CD4-positive, CD25-positive, alpha-beta regulatory T cell (primary cell): ENCODE data around the gene CIBAR2. TPM values are rescaled to one million over a fixed set of nuclear protein-coding genes. Genes with fewer than 3 reads are reported as not detected.

ENCODE experiments used
- ATAC-seq, 2 donors: fragments of 150-1000 bp; cut with Tn5 transposase; one replicate each; pipeline ENCODE4 v1.10.0; 2021; ENCODE audit warnings: low read depth in 2 of 2, moderate number of reproducible peaks in 2 of 2, moderate library complexity in 1 of 2
- DNase-seq, 3 donors: peaks; one replicate each; pipeline versions ENCODE4 v3.0.0 to v3.0.0-alpha.2; 2012 to 2022; ENCODE audit warnings: mixed read lengths in 1 of 3
- H3K27ac ChIP-seq: one replicate; pipeline ENCODE4 v1.7.0; 2013; ENCODE audit warnings: mild to moderate bottlenecking, low read length; ENCODE audit not compliant: insufficient read depth, poor library complexity, severe bottlenecking
- H3K27me3 ChIP-seq: one replicate; pipeline ENCODE4 v1.7.0; 2013; ENCODE audit warnings: low read length; ENCODE audit not compliant: control insufficient read depth, insufficient read depth
- H3K36me3 ChIP-seq: one replicate; pipeline ENCODE4 v1.7.0; 2013; ENCODE audit warnings: mild to moderate bottlenecking, low read length, moderate library complexity; ENCODE audit not compliant: control insufficient read depth, insufficient read depth
- H3K4me1 ChIP-seq: 2 replicates; pipeline ENCODE4 v1.7.0; 2013; ENCODE audit warnings: mild to moderate bottlenecking, low read length; ENCODE audit not compliant: insufficient read depth, control insufficient read depth, poor library complexity, severe bottlenecking
- H3K4me3 ChIP-seq: one replicate; pipeline ENCODE4 v1.7.0; 2013; ENCODE audit warnings: low read depth, mild to moderate bottlenecking, low read length, moderate library complexity
- H3K9me3 ChIP-seq, 2 experiments: 1 replicate in 1 of 2; 2 replicates in 1 of 2; pipeline ENCODE4 v1.7.0; 2013; ENCODE audit warnings: low read length in 2 of 2, mild to moderate bottlenecking in 1 of 2, moderate library complexity in 1 of 2; ENCODE audit not compliant: control insufficient read depth in 2 of 2
- H3K27ac Mint-ChIP-seq, 3 donors: one replicate each; pipeline ENCODE4 v1.8.0; 2020 to 2022; ENCODE audit warnings: mild to moderate bottlenecking in 3 of 3, mixed read lengths in 3 of 3, moderate library complexity in 2 of 3
- H3K27me3 Mint-ChIP-seq: one replicate; pipeline ENCODE4 v1.8.0; 2022; ENCODE audit warnings: mild to moderate bottlenecking, mixed read lengths
- H3K36me3 Mint-ChIP-seq: one replicate; pipeline ENCODE4 v1.8.0; 2020; ENCODE audit warnings: mixed read lengths
- H3K4me1 Mint-ChIP-seq, 4 donors: one replicate each; pipeline ENCODE4 v1.8.0; 2020 to 2022; ENCODE audit warnings: mixed read lengths in 4 of 4, mild to moderate bottlenecking in 1 of 4
- H3K4me3 Mint-ChIP-seq, 4 donors: one replicate each; pipeline ENCODE4 v1.8.0; 2020 to 2022; ENCODE audit warnings: mild to moderate bottlenecking in 4 of 4, mixed read lengths in 4 of 4, moderate library complexity in 3 of 4
- H3K9me3 Mint-ChIP-seq, 7 donors: one replicate each; pipeline ENCODE4 v1.8.0; 2020 to 2022; ENCODE audit warnings: mixed read lengths in 7 of 7, mild to moderate bottlenecking in 3 of 7, moderate library complexity in 2 of 7
- polyA plus RNA-seq, 4 donors: library from polyadenylated mRNA; unstranded; fragments of 300-500 nt; fragmentation: Illumina TruSeq; gene quantifications; one replicate each; pipeline ENCODE4 v1.2.3, GENCODE V29; 2021
- total RNA-seq: library from RNA; stranded (reverse); gene quantifications from one replicate; pipeline ENCODE4 v1.2.3, GENCODE V29; 2022

CIBAR2 gene
- total and polyA plus RNA-seq, 5 donors from 2014 or later = not detected

GRCh38 chr16:85111184-85111583 is 1.1 kb downstream of the CIBAR2 start:
- H3K4me1 ChIP-seq = peaks cover 4% of the 10 kb centered on the region
- H3K27me3 Mint-ChIP-seq = no peaks in the 10 kb centered on the region
- H3K4me3 ChIP-seq = no peak overlapping the region
- no peak overlapping the region for H3K27ac ChIP-seq
- no peaks in the 10 kb centered on the region for H3K9me3 ChIP-seq
- H3K27ac Mint-ChIP-seq = no peak overlapping the region
- ATAC-seq (no peak), DNase-seq (no peak)
- no peaks in the 10 kb centered on the region for H3K27me3 ChIP-seq
- no peaks in the 10 kb centered on the region for H3K36me3 Mint-ChIP-seq
- no peak overlapping the region for H3K4me3 Mint-ChIP-seq
- H3K9me3 Mint-ChIP-seq = no peaks in the 10 kb centered on the region
- H3K4me1 Mint-ChIP-seq = peaks cover 0 to 7% (median 5%) of the 10 kb centered on the region in 4 donors
- H3K36me3 ChIP-seq = no peaks in the 10 kb centered on the region

- Histone ChIP-seq H3K9me3 (no peaks in the 10 kb centered on the region), H3K4me1 (peaks cover 4% of the 10 kb centered on the region), H3K27me3 (no peaks in the 10 kb centered on the region), H3K27ac (no peak overlapping the region), H3K4me3 (no peak overlapping the region), H3K36me3 (no peaks in the 10 kb centered on the region)
- H3K27ac Mint-ChIP-seq = no peak overlapping the region
- ATAC-seq (no peak), DNase-seq (no peak)
- no peaks in the 10 kb centered on the region for H3K27me3 Mint-ChIP-seq
- no peaks in the 10 kb centered on the region for H3K9me3 Mint-ChIP-seq
- peaks cover 0 to 9% (median 5%) of the 10 kb centered on the region in 4 donors for H3K4me1 Mint-ChIP-seq
- no peaks in the 10 kb centered on the region for H3K36me3 Mint-ChIP-seq
- no peak overlapping the region for H3K4me3 Mint-ChIP-seq
These were observed 2.2 kb downstream of the CIBAR2 start for GRCh38 chr16:85110105-85110504.

GRCh38 chr16:85107532-85107931 is 4.7 kb downstream of the CIBAR2 start:
- H3K27ac ChIP-seq = no peak overlapping the region
- no peaks in the 10 kb centered on the region for H3K9me3 Mint-ChIP-seq
- H3K4me3 Mint-ChIP-seq = no peak overlapping the region
- ATAC-seq = no peak
- H3K4me3 ChIP-seq = no peak overlapping the region
- H3K27me3 Mint-ChIP-seq = no peaks in the 10 kb centered on the region
- H3K36me3 Mint-ChIP-seq = no peaks in the 10 kb centered on the region
- H3K4me1 Mint-ChIP-seq = peaks cover 0 to 24% (median 3%) of the 10 kb centered on the region in 4 donors
- H3K36me3 ChIP-seq = no peaks in the 10 kb centered on the region
- no peaks in the 10 kb centered on the region for H3K9me3 ChIP-seq
- H3K27ac Mint-ChIP-seq = no peak overlapping the region
- H3K27me3 ChIP-seq = no peaks in the 10 kb centered on the region
- H3K4me1 ChIP-seq = peaks cover 12% of the 10 kb centered on the region
- no peak for DNase-seq

GRCh38 chr16:85107083-85107482 is 5.2 kb downstream of the CIBAR2 start:
- H3K9me3 ChIP-seq = no peaks in the 10 kb centered on the region
- no peaks in the 10 kb centered on the region for H3K36me3 ChIP-seq
- no peaks in the 10 kb centered on the region for H3K9me3 Mint-ChIP-seq
- H3K4me1 Mint-ChIP-seq = peaks cover 0 to 24% (median 3%) of the 10 kb centered on the region in 4 donors
- ATAC-seq (no peak), DNase-seq (no peak)
- H3K36me3 Mint-ChIP-seq = no peaks in the 10 kb centered on the region
- peaks cover 12% of the 10 kb centered on the region for H3K4me1 ChIP-seq
- H3K27me3 Mint-ChIP-seq = no peaks in the 10 kb centered on the region
- no peak overlapping the region for H3K27ac ChIP-seq
- no peaks in the 10 kb centered on the region for H3K27me3 ChIP-seq
- H3K4me3 ChIP-seq = no peak overlapping the region
- H3K4me3 Mint-ChIP-seq = no peak overlapping the region
- H3K27ac Mint-ChIP-seq = no peak overlapping the region

- Histone ChIP-seq H3K9me3 (no peaks in the 10 kb centered on the region), H3K4me1 (peaks cover 12% of the 10 kb centered on the region), H3K4me3 (no peak overlapping the region), H3K27me3 (no peaks in the 10 kb centered on the region), H3K36me3 (no peaks in the 10 kb centered on the region), H3K27ac (no peak overlapping the region)
- Mint-ChIP-seq H3K4me1 (peaks cover 0 to 27% (median 3%) of the 10 kb centered on the region in 4 donors), H3K27me3 (no peaks in the 10 kb centered on the region), H3K4me3 (no peak overlapping the region), H3K36me3 (no peaks in the 10 kb centered on the region), H3K9me3 (no peaks in the 10 kb centered on the region), H3K27ac (peak overlapping the region in 2 of 3 donors; percentile 76 to 78)
- no peak for ATAC-seq
- DNase-seq = no peak
These were observed 6.8 kb downstream of the CIBAR2 start for GRCh38 chr16:85105475-85105874.

GRCh38 chr16:85104821-85105391 is 7.4 kb downstream of the CIBAR2 start:
- DNase-seq (peak in 2 of 3 donors; percentile 20 to 75), ATAC-seq (peak; percentile 66 to 69)
- Histone ChIP-seq H3K4me1 (peaks cover 12% of the 10 kb centered on the region), H3K4me3 (no peak overlapping the region), H3K9me3 (no peaks in the 10 kb centered on the region), H3K36me3 (no peaks in the 10 kb centered on the region), H3K27me3 (no peaks in the 10 kb centered on the region), H3K27ac (no peak overlapping the region)
- H3K36me3 Mint-ChIP-seq = no peaks in the 10 kb centered on the region
- peak overlapping the region; percentile 76 to 91 (median 78) for H3K27ac Mint-ChIP-seq
- no peaks in the 10 kb centered on the region for H3K9me3 Mint-ChIP-seq
- peaks cover 0 to 27% (median 3%) of the 10 kb centered on the region in 4 donors for H3K4me1 Mint-ChIP-seq
- no peaks in the 10 kb centered on the region for H3K27me3 Mint-ChIP-seq
- peak overlapping the region in 2 of 4 donors; percentile 48 to 50 for H3K4me3 Mint-ChIP-seq

- Mint-ChIP-seq H3K27me3 (no peaks in the 10 kb centered on the region), H3K36me3 (no peaks in the 10 kb centered on the region), H3K4me1 (peaks cover 0 to 27% (median 3%) of the 10 kb centered on the region in 4 donors), H3K9me3 (no peaks in the 10 kb centered on the region), H3K4me3 (no peak overlapping the region), H3K27ac (peak overlapping the region in 1 of 3 donors; percentile 62)
- Histone ChIP-seq H3K27ac (no peak overlapping the region), H3K4me1 (peaks cover 12% of the 10 kb centered on the region), H3K27me3 (no peaks in the 10 kb centered on the region), H3K4me3 (no peak overlapping the region), H3K36me3 (no peaks in the 10 kb centered on the region), H3K9me3 (no peaks in the 10 kb centered on the region)
- DNase-seq (no peak), ATAC-seq (no peak)
These were observed 8.1 kb downstream of the CIBAR2 start for GRCh38 chr16:85104147-85104546.
